HCT116 (cell line): Measurements from ENCODE around the gene SORL1. TPM values are rescaled to one million over a fixed set of nuclear protein-coding genes. Genes with fewer than 3 reads are reported as not detected.

ENCODE experiments used
- ATAC-seq: fragments of 200-7000 bp; cut with Tn5 transposase; 2 replicates; pipeline ENCODE4 v1.9.1; 2020; ENCODE audit warnings: mild to moderate bottlenecking, moderate library complexity
- BruUV-seq: library from RNA; stranded (reverse); fragments of 400-500 nt; replicated peaks from 2 replicates; lab custom pipeline; 2021; lab: Mats Ljungman, UMichigan
- CTCF ChIA-PET: fragments of 300-600 bp; sonication (Branson Sonifier 250); formaldehyde crosslinking; loops from one replicate; lab custom pipeline; 2021; ENCODE audit warnings: antibody characterized with exemption; lab: Charles Lee
- POLR2A ChIA-PET: fragments of 300-600, 350-600 bp; sonication (Branson Sonifier 250); formaldehyde crosslinking; loops from one replicate; lab custom pipeline; 2021; ENCODE audit warnings: antibody characterized with exemption; lab: Charles Lee
- RAD21 ChIA-PET, 2 experiments: fragments of 300-600 bp; sonication (Branson Sonifier 250); formaldehyde crosslinking; loops; one replicate each; lab custom pipeline; 2023; ENCODE audit warnings: low total read pairs in 2 of 2; ENCODE audit not compliant: uncharacterized antibody in 2 of 2, unreplicated experiment in 2 of 2, low non-redundant PET in 1 of 2; lab: Charles Lee
- DNase-seq: peaks from one replicate; pipeline ENCODE4 v3.0.0-alpha.2; 2010; ENCODE audit warnings: low read depth, low spot score
- H2AFZ ChIP-seq: fragments of 200-600 bp; shearing (Covaris generic), sonication (generic); 2 replicates; pipeline ENCODE4 v1.6.1; 2017; ENCODE audit warnings: low read depth, mixed run types, mixed read lengths, antibody characterized with exemption, low read length; ENCODE audit not compliant: poor library complexity, severe bottlenecking
- H3K27ac ChIP-seq: 2 replicates; pipeline ENCODE4 v1.5.1; 2012; ENCODE audit warnings: low read depth, low read length
- H3K27me3 ChIP-seq: fragments of 200-600 bp; sonication (generic); 2 replicates; pipeline ENCODE4 v1.6.1; 2016; ENCODE audit warnings: mixed run types, low read length, mixed read lengths; ENCODE audit not compliant: insufficient read depth
- H3K36me3 ChIP-seq, 2 experiments: fragments of 200-500 bp in 1 of 2; fragments of 200-600 bp in 1 of 2; sonication (Bioruptor generic) in 1 of 2; sonication (generic) in 1 of 2; 2 replicates each; pipeline versions ENCODE4 v1.5.1 to v1.6.1; 2014 to 2016; ENCODE audit warnings: low read length in 2 of 2, inconsistent platforms in 1 of 2, mixed read lengths in 1 of 2, mixed run types in 1 of 2; ENCODE audit not compliant: insufficient read depth in 2 of 2, control insufficient read depth in 1 of 2
- H3K4me1 ChIP-seq, 2 experiments: fragments of 200-600 bp in 1 of 2; sonication (generic) in 1 of 2; 2 replicates each; pipeline versions ENCODE4 v1.5.1 to v1.6.1; 2012 to 2017; ENCODE audit warnings: low read length in 2 of 2, inconsistent platforms in 1 of 2, mild to moderate bottlenecking in 1 of 2, mixed read lengths in 1 of 2, mixed run types in 1 of 2, moderate library complexity in 1 of 2; ENCODE audit not compliant: insufficient read depth in 2 of 2, control insufficient read depth in 1 of 2
- H3K4me2 ChIP-seq: fragments of 200-600 bp; sonication (generic); 2 replicates; pipeline ENCODE4 v1.6.1; 2017; ENCODE audit warnings: mixed run types, low read length, mixed read lengths
- H3K4me3 ChIP-seq, 2 experiments: fragments of 200-600 bp in 1 of 2; sonication (generic) in 1 of 2; replicated peaks in 1 of 2; 2 replicates each; pipeline ENCODE4 v1.5.1; 2011 to 2016; ENCODE audit warnings: low read length in 2 of 2, control low read depth in 1 of 2, low read depth in 1 of 2, mild to moderate bottlenecking in 1 of 2, mixed read lengths in 1 of 2, mixed run types in 1 of 2
- H3K79me2 ChIP-seq: fragments of 200-600 bp; sonication (generic); 2 replicates; pipeline ENCODE4 v1.6.1; 2017; ENCODE audit warnings: mild to moderate bottlenecking, mixed run types, low read length, moderate library complexity, mixed read lengths; ENCODE audit not compliant: insufficient read depth
- H3K9ac ChIP-seq: fragments of 200-600 bp; sonication (generic); 2 replicates; pipeline ENCODE4 v1.6.1; 2016; ENCODE audit warnings: low read length, mixed read lengths
- H3K9me2 ChIP-seq: fragments of 200-600 bp; sonication (generic), shearing (Covaris generic); 2 replicates; pipeline ENCODE4 v1.6.1; 2017; ENCODE audit warnings: mixed run types, mild to moderate bottlenecking, moderate library complexity; ENCODE audit not compliant: insufficient read depth
- H3K9me3 ChIP-seq, 2 experiments: fragments of 200-500 bp in 1 of 2; fragments of 200-600 bp in 1 of 2; sonication (Bioruptor generic) in 1 of 2; sonication (generic) in 1 of 2; 2 replicates each; pipeline ENCODE4 v1.6.1; 2014 to 2017; ENCODE audit warnings: low read length in 2 of 2, mixed read lengths in 2 of 2, inconsistent platforms in 1 of 2, low read depth in 1 of 2, mild to moderate bottlenecking in 1 of 2, mixed run types in 1 of 2, moderate library complexity in 1 of 2; ENCODE audit not compliant: control insufficient read depth in 1 of 2, insufficient read depth in 1 of 2
- H4K20me1 ChIP-seq: fragments of 200-600 bp; sonication (generic), shearing (Covaris generic); 2 replicates; pipeline ENCODE4 v1.6.1; 2017; ENCODE audit warnings: mixed run types, mild to moderate bottlenecking, moderate library complexity; ENCODE audit not compliant: insufficient read depth
- CBX3 ChIP-seq: IDR thresholded peaks from 2 replicates; pipeline ENCODE4 v1.6.1; 2012; ENCODE audit warnings: low read depth
- CTCF ChIP-seq, 3 experiments: fragments of 200-600 bp in 1 of 3; sonication (generic) in 1 of 3; IDR thresholded peaks in 2 of 3; conservative IDR thresholded peaks in 1 of 3; 2 replicates each; pipeline ENCODE4 v1.5.1; 2012 to 2017; ENCODE audit warnings: low read depth in 2 of 3, low read length in 2 of 3, antibody characterized with exemption in 1 of 3, borderline replicate concordance in 1 of 3, control low read depth in 1 of 3, mild to moderate bottlenecking in 1 of 3, mixed read lengths in 1 of 3, mixed run types in 1 of 3, moderate library complexity in 1 of 3; ENCODE audit not compliant: insufficient read depth in 1 of 3
- EGR1 ChIP-seq: IDR thresholded peaks from 2 replicates; pipeline ENCODE4 v1.6.1; 2012; ENCODE audit warnings: low read depth
- EZH2 ChIP-seq: fragments of 200-600 bp; sonication (generic); IDR thresholded peaks from 2 replicates; pipeline ENCODE4 v1.6.1; 2017; ENCODE audit warnings: antibody characterized with exemption, mixed run types
- FOSL1 ChIP-seq: IDR thresholded peaks from 2 replicates; pipeline ENCODE4 v1.6.1; 2012; ENCODE audit warnings: low read depth
- RAD21 ChIP-seq: IDR thresholded peaks from 2 replicates; pipeline ENCODE4 v1.6.1; 2012; ENCODE audit warnings: low read depth, mild to moderate bottlenecking
- YY1 ChIP-seq: IDR thresholded peaks from 2 replicates; pipeline ENCODE4 v1.6.1; 2011; ENCODE audit warnings: low read length, low read depth, moderate library complexity, mild to moderate bottlenecking; ENCODE audit not compliant: insufficient replicate concordance; ENCODE audit errors: extremely low read depth
- intact Hi-C: fragments of 100-400 bp; cut with micrococcal nuclease; formaldehyde crosslinking; loops from 2 replicates; pipeline ENCODE4 v1.10.0; 2022
- total RNA-seq: library from RNA; stranded (reverse); gene quantifications from one replicate; pipeline ENCODE4 v1.2.1, GENCODE V29; 2021; ENCODE audit not compliant: unreplicated experiment

The SORL1 gene
- total RNA-seq, 1 experiment from 2014 or later = 17.4 TPM

DNA sequence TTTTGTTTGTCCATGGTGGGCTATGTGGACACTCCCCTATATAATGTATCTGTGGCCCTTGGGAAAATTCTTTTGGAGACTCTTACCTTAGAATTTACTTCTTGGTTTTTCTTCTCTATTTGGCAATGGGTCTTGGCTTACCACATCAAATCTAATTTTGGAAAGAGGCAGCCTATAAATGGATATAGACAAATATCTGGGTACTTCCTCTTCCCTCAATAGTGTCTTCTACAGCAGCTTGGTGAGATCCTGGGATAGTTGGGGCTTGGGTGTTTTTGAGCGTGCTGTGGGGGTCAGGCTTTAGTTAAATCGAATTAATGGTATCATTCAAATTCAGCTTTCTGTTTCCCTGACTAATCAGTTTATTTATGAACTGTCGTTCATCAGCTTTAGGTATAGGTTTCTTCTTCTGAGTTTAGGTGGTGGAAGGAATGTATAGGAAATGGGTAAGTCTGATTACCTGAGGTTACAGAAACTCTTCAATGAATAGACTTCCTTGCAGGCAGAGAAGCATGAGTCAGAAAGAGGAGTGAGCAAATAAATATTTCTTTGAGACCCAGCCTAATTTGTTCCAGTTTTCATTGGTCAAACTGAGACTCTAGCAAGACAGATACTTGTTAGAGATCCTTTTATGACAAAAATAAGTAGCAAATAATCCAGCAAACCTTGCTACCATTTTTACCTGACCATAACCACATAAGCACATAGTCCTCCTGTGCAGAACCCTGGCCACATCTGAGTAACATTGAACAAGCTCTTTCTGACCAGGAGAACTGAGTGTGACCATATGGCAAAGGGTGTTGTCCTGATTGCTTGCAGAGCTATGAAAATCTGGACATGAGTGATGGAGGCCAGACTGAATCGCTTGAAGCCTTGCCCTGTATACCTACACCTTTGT lies 69.3 kb downstream of the SORL1 start:
- RAD21 ChIA-PET = no interaction called here
- no peak for ATAC-seq
- no peak for DNase-seq
- no TSS peak for BruUV-seq
- Histone ChIP-seq H3K36me3 (no peaks in the 10 kb centered on the region), H2AFZ (no peak overlapping the region), H3K4me2 (no peak overlapping the region), H3K79me2 (no peaks in the 10 kb centered on the region), H3K9me3 (peaks cover 0 to 6% of the 10 kb centered on the region in 2 experiments; a peak in 1 of 4 replicates), H3K27ac (no peak overlapping the region), H3K9ac (no peak overlapping the region), H4K20me1 (no peaks in the 10 kb centered on the region), H3K4me1 (no peaks in the 10 kb centered on the region), H3K4me3 (no peak overlapping the region), H3K9me2 (no peaks in the 10 kb centered on the region), H3K27me3 (no peaks in the 10 kb centered on the region)
- TF ChIP-seq EZH2 (no peak), CTCF (IDR thresholded peaks at IDR 0.05 in 2 of 3, conservative IDR thresholded peaks at IDR 0.05 in 1 of 3; ENCODE audit: borderline replicate concordance in 1 of 3, insufficient read depth in 1 of 3, low read depth in 2 of 3, low read length in 2 of 3) (no peak), RAD21 (no peak), FOSL1 (no peak), YY1 (no peak), EGR1 (no peak), CBX3 (no peak)
- POLR2A ChIA-PET = no interaction called here
- CTCF ChIA-PET = no interaction called here
- intact Hi-C loops = no loop called here
